Activated effector memory CD4-positive, alpha-beta T cell treated with Interleukin-2 at 50 U/mL for 16 hours (primary cell): Measurements from ENCODE around the gene URAD.

ENCODE experiments used
- DNase-seq: peaks from one replicate; pipeline ENCODE4 v3.0.0-alpha.2; 2020

The URAD gene

GRCh38 chr13:27997904-27998522 is 9.5 kb upstream of the URAD start:
- no peak for DNase-seq

DNA sequence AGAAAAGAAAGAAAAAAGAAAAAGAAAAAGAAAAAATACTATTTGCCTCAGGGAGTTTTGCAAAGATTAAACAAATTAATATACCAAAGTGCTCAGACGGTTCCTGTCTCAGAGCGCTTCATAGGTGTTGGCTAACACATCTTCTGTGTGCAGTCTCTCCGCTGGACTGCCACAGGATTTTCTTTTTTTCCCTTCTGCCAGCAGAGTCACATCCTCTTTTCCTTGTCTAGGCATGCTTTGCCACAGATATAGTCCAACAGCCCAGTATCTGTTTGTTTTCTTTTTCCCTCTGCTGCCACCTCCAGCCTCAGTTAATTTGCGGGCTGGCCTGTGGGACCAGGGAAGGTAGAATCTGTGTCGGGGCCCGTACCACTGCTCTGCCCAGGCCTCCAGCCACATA is 3.4 kb upstream of the URAD start:
- no peak for DNase-seq

DNA sequence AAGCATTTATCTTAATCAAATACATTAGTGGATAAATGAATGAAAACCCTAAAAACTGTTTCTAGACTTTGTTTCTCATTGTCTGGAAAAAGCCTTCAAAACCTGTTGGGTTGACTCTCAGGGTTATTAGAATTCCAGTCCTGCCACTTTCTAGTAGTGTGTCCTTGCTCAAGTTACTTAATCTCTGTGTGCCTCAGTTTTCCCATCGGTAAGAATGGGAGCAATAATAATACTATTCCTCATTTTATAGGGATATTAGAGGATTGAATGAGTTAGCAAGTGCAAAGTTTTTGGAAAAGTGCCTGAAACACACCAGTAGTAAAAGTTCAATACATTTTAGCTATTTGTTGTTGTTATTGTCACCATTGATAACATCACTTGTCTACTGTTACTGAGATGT is 2.9 kb downstream of the URAD start:
- no peak for DNase-seq

GRCh38 chr13:27982361-27982760 is 6.1 kb downstream of the URAD start:
- DNase-seq = no peak

- no peak for DNase-seq
Measured at GRCh38 chr13:27981006-27981708, 7.3 kb downstream of the URAD start.

DNA sequence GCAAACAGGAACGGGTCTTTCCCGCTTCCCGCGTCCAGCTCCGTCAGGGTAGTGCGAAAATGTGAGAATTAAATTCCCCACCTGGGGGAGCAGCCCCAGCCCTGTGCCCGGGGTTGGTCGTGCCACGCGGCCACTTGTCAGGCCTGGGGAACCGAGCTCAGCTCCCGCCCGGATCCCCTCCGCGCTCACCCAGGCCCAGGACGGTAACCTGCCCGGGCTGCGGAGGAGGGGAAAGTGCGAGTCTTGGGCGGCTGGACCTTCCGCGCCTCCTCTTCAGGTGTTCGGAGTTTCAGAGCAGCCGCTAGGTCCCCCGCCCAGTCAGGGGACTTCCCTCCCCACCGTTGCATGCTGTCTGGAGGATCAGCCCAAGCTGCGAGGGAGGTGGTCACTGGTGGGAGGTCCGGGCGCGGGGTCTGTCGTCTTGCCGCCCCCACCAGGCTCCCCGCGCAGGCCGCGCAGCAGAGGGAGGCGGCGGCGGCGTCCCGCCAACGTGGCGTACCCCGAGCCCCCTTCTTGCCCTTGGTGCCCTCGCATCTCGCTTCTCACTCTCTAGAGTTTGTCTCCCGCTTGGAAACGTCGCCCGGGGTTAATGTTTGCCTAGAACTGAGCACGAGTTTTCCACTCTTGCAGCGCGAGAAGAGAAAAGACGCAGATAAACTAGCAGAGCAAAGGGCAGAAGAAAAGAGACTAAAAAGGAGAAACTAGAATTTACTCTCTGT is 8.1 kb downstream of the URAD start:
- no peak for DNase-seq

GRCh38 chr13:27979765-27980279 is 8.7 kb downstream of the URAD start:
- DNase-seq = no peak

- no peak for DNase-seq
Measured at GRCh38 chr13:27979001-27979643, 9.4 kb downstream of the URAD start.

DNA sequence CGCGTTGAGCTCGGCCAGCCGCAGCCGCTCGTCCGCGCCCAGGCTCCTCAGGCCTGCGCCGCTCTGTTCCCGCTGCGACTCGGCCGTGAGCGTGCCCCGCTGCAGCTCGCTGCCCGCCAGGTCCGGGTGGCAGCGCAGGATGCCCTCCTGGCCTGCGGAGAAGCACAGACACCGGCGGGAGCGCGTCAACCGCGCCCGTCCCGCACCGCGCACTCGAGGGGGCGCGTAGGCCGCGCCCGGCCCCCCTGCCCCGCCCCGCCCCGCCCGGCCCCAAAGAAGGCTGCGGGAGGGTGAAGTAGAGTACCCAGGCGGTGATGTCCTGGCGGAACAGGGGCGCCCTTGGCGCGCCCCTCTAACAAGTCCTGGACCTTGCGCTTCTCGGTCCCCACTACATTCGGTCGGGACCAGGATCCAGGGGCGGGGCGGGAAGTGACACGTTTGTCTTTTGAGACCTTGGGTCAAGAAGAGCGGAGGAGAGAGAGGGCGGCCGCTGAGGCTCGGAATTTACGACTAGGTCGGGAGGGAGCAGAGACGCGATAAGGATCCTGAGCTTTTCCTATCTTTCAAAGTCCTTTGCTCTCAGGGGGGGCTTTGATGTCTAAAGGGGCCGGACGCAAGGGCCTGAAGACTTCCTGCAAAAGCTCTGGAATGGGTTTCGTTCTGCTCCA is 10.1 kb downstream of the URAD start:
- no peak for DNase-seq

- DNase-seq = no peak
Measured at GRCh38 chr13:27977476-27978300, 10.8 kb downstream of the URAD start.

DNA sequence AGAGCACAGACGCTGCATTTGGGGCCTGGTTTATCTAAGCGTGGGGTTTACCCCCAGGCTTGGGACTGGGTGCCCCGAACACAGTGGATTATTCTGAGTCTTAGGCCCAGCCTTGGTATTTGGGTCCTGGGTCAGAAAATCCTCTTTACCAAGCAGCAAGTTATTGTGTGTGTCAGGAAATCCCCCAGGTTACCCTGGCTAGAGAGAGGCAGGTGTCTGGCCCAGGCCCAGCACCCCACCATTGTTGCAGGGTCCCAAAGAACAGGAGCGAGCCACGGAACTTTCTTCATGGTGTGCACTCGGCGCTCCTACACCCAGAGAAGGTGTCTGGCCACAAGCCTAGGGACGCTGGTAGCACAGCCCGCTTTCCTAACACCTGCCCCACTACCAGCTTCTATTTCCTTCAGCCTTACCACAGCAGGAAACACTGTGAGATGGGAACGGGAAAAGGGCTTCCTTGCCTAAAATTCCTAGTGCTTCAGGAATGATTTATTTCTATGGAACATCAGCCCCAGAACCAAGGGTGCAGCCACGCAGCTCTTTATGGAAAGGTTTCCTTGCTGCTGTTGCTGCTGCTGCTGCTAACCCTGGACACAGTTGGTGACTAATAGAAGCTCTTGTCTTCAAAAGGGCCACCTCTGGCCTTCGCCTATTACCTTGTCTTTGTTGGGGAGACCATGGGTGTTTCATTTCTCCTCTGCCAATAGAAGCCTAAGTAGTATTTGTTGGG is 12.0 kb downstream of the URAD start:
- DNase-seq = no peak

DNA sequence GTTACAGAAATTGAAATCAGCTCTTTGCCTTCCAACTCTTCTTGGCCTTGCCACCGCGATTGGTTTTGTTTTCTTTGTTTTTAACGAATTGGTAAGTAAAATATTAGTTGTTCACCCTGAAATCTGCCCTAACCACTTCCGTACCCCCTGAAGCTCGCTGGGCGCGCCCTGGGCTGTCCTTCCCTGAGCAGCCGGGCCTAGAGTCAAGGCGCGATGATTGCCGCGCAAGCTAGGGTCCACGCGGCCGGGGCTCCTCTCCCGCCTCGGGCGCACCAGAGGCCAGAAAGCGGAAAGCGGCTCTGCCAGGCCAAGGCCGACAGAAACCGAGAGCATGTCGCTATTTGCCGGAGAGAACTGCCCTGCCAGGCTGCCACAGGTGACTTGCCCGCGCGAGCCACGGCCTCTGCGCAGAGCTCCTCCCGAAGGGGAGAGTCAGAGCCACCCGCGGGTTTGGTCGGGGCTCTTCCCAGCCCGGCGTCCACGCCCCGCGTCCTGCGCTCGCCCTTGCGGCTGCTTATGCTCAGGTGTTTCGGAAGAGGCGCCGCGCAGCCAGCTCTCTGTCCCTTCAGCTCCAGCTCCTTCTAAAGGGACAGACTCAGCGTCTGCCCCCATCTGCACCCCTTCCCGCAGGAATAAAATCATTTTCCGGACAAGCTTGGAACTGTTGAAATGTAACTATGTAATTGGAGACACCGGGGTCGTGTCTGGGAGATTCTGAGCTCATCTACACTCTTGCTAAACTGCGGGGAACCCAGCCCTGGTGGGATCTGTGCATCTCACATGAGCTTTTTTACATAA is 12.7 kb downstream of the URAD start:
- no peak for DNase-seq

GRCh38 chr13:27973961-27974662 is 14.4 kb downstream of the URAD start:
- DNase-seq = no peak

DNA sequence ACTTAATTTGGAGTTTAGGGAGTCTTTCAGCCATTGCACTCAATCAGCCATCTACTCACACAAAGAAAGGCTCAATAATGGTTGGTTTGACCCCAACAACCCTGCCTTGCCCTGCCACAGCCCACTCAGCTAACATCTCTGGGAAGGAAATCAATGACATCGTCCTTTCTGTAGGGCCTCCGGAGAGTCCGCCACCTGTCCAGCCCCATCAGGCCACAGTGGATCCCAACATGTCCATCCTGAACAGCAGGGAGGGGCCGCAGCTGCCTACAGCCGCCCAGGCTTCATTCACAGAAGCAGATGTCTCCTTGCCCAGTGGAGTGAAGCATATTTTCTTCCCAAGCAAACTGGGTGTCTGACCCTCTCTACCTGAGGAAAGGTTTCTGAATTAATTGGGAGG is 15.2 kb downstream of the URAD start:
- DNase-seq = no peak

DNA sequence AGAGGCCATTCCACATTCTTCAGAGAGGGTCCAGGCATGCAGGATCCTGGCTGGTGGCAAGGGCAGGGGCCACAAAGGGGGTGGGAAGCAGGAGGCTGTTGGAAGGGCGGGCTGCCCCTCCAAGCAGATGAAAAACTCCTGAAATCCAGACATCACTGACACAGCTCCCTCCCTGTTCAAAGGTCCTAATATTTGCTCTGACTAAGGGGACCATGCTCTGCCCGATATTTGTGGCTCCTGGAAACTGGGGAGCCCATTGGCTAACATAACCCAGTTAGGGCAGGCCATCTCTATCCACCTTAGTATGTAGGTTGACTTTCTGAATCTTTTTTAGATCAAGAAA is 16.0 kb downstream of the URAD start:
- no peak for DNase-seq

- no peak for DNase-seq
Measured at GRCh38 chr13:27971776-27972477, 16.6 kb downstream of the URAD start.

- no peak for DNase-seq
Measured at GRCh38 chr13:27971236-27971645, 17.3 kb downstream of the URAD start.

DNA sequence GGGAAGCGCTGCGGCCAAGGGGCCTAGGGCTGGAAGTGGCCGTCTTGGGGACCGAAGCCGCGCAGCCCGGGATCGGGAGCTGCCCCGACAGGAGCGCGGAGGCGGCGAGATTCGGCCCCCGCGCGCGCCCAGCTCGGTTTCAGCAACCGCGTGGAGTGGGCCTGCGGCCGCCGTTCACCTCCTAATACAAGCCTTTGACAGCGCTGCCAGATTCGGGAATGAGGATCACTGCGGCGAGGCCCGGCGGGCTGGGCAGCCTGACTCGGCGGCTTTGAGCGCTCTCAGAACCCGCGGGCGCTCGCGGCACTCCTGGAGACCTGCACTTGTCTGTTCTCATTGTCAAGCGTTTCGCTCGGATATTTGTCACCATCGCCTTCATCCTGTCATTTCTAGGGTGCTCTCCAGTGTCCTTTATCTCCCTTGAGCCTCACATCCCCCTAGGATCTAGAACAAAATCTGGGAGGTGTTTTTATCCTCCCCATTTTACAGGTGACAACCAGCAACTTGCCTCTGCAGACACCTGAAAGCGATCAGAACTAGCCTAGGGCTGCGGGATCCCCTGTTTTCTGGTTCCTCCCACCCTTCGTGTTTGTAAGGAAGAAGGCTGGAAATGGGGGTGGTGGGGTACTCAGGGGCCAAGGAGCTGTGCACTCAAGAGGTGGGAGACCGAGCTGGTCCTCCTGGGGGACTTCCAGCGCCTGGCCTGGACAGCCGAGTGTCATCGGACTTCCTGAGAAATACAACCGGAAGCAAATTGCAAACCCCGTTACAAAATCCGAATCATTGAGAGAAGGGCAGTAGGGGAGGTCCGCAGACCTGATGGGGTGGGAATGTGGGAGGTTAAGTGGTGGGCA is 17.9 kb downstream of the URAD start:
- no peak for DNase-seq
